K562 (cell line): ENCODE results near the gene SS18L1. TPM values are rescaled to one million over a fixed set of nuclear protein-coding genes. Genes with fewer than 3 reads are reported as not detected.
A peak's percentile ranks its signal among the peaks of the same experiment; 100 is the strongest.

ENCODE experiments used
- ATAC-seq: fragments of 200-7000 bp; cut with Tn5 transposase; 3 replicates; pipeline ENCODE4 v1.9.1; 2020; ENCODE audit warnings: moderate library complexity
- BruUV-seq: library from RNA; stranded (reverse); fragments of 400-500 nt; replicated peaks from 2 replicates; lab custom pipeline; 2021; lab: Mats Ljungman, UMichigan
- CTCF ChIA-PET: fragments of 300-600 bp; formaldehyde crosslinking; extraction: SDS; loops from one replicate; lab custom pipeline; 2021; ENCODE audit warnings: low intra/inter-chr PET ratio; lab: Yijun Ruan, JAX
- POLR2A ChIA-PET: fragments of 300-600, 350-650 bp; sonication (Branson Sonifier 250); formaldehyde crosslinking; extraction: SDS; loops from one replicate; lab custom pipeline; 2021; ENCODE audit warnings: antibody characterized with exemption, inconsistent platforms; lab: Yijun Ruan, JAX
- DNase-seq, 4 experiments: peaks; one replicate each; pipeline versions ENCODE4 v3.0.0 to v3.0.0-alpha.2; 2011 to 2018; ENCODE audit warnings: low spot score in 3 of 4, mixed read lengths in 3 of 4; ENCODE audit errors: extremely low read depth in 1 of 4
- FAIRE-seq: peaks from 2 replicates; lab custom pipeline; 2011; peaks lifted over from hg19 to GRCh38; lab: Jason Lieb, UNC
- H2AFZ ChIP-seq: 2 replicates; pipeline ENCODE4 v1.6.0; 2011; ENCODE audit warnings: low read depth, low read length, control low read depth, inconsistent platforms
- H3K27ac ChIP-seq: fragments of 200-600 bp; 3 replicates; pipeline ENCODE4 v1.8.0; 2011; ENCODE audit warnings: low read depth, mild to moderate bottlenecking, control low read depth, inconsistent platforms, low read length, moderate library complexity, mixed read lengths; ENCODE audit errors: extremely low read depth
- H3K27me3 ChIP-seq, 2 experiments: fragments of 300-600 bp in 1 of 2; 2 replicates in 1 of 2; 3 replicates in 1 of 2; pipeline versions ENCODE4 v1.6.0 to v1.8.0; 2011; ENCODE audit warnings: inconsistent platforms in 2 of 2, low read length in 2 of 2, mild to moderate bottlenecking in 1 of 2, mixed read lengths in 1 of 2, moderate library complexity in 1 of 2; ENCODE audit not compliant: control insufficient read depth in 2 of 2, insufficient read depth in 2 of 2
- H3K36me3 ChIP-seq: fragments of 300-600 bp; 3 replicates; pipeline ENCODE4 v1.8.0; 2011; ENCODE audit warnings: mild to moderate bottlenecking, low read length, inconsistent platforms; ENCODE audit not compliant: control insufficient read depth, insufficient read depth
- H3K4me1 ChIP-seq, 2 experiments: fragments of 200-600 bp in 1 of 2; replicated peaks in 1 of 2; 2 replicates in 1 of 2; 3 replicates in 1 of 2; pipeline versions ENCODE4 v1.5.1 to v1.8.0; 2011; ENCODE audit warnings: inconsistent platforms in 2 of 2, low read length in 2 of 2, mild to moderate bottlenecking in 1 of 2, mixed read lengths in 1 of 2, moderate library complexity in 1 of 2; ENCODE audit not compliant: control insufficient read depth in 2 of 2, insufficient read depth in 2 of 2
- H3K4me2 ChIP-seq: 2 replicates; pipeline ENCODE4 v1.6.1; 2011; ENCODE audit warnings: low read length, control low read depth, inconsistent platforms, mixed read lengths; ENCODE audit not compliant: insufficient read depth
- H3K4me3 ChIP-seq: fragments of 200-600 bp; sonication (generic), shearing (Covaris generic); 2 replicates; pipeline ENCODE4 v1.5.1; 2016; ENCODE audit warnings: control low read depth, inconsistent platforms
- H3K79me2 ChIP-seq: fragments of 200-600 bp; 3 replicates; pipeline ENCODE4 v1.8.0; 2011; ENCODE audit warnings: low read length, inconsistent platforms; ENCODE audit not compliant: control insufficient read depth, insufficient read depth
- H3K9ac ChIP-seq, 2 experiments: 2 replicates each; pipeline versions ENCODE4 v1.6.0 to v1.6.1; 2011; ENCODE audit warnings: low read depth in 2 of 2, low read length in 2 of 2, control low read depth in 1 of 2, inconsistent platforms in 1 of 2, mild to moderate bottlenecking in 1 of 2, mixed read lengths in 1 of 2; ENCODE audit not compliant: insufficient read depth in 1 of 2
- H3K9me1 ChIP-seq: one replicate; pipeline ENCODE4 v1.6.0; 2011; ENCODE audit warnings: inconsistent platforms, mild to moderate bottlenecking, low read length, moderate library complexity; ENCODE audit not compliant: control insufficient read depth, insufficient read depth
- H3K9me3 ChIP-seq: replicated peaks from 2 replicates; pipeline ENCODE4 v1.5.1; 2011; ENCODE audit warnings: low read depth, low read length, inconsistent platforms; ENCODE audit not compliant: control insufficient read depth, insufficient read depth
- H4K20me1 ChIP-seq: replicated peaks from 2 replicates; pipeline ENCODE4 v1.6.1; 2011; ENCODE audit warnings: low read length, inconsistent platforms, mixed read lengths; ENCODE audit not compliant: control insufficient read depth, insufficient read depth
- CHD7 ChIP-seq: fragments of 200-600 bp; sonication (generic); IDR thresholded peaks from one replicate; pipeline ENCODE4 v1.6.1; 2012; ENCODE audit warnings: mild to moderate bottlenecking, low read depth, low read length, inconsistent platforms
- HNRNPH1 ChIP-seq: fragments of 200-400 bp; formaldehyde crosslinking; optimal IDR thresholded peaks from 2 replicates; pipeline ENCODE3; 2017; ENCODE audit warnings: low read depth, mild to moderate bottlenecking, low read length, moderate library complexity
- LARP7 ChIP-seq: fragments of 450-650 bp; IDR thresholded peaks from 2 replicates; pipeline ENCODE4 v1.6.1; 2016
- MTA2 ChIP-seq: fragments of 450-650 bp; IDR thresholded peaks from 2 replicates; pipeline ENCODE4 v1.6.1; 2016; ENCODE audit warnings: low read depth
- RAD51 ChIP-seq: fragments of 450-650 bp; IDR thresholded peaks from 2 replicates; pipeline ENCODE4 v1.7.1; 2016; ENCODE audit warnings: low read depth, mild to moderate bottlenecking, borderline replicate concordance
- USF2 ChIP-seq: sonication (generic); formaldehyde crosslinking; IDR thresholded peaks from 2 replicates; pipeline ENCODE4 v1.5.0; 2020; ENCODE audit warnings: missing genetic modification reagents
- ZNF316 ChIP-seq: fragments of 450-650 bp; IDR thresholded peaks from 2 replicates; pipeline ENCODE4 v1.6.1; 2016
- WGBS: fragments of 100-300 bp; shearing (Covaris generic); methylation state at CpG from one replicate; pipeline ENCODE4 v1.1.6; 2016; ENCODE audit warnings: low coverage, mixed read lengths; ENCODE audit not compliant: insufficient coverage; ENCODE audit errors: missing lambda C conversion rate; 5-methylcytosine and 5-hydroxymethylcytosine counted together
- in situ Hi-C: fragments of 300-500 bp; cut with MboI; formaldehyde crosslinking; loops from 4 replicates; pipeline ENCODE4 v1.15.0; 2018; ENCODE audit warnings: inconsistent platforms, mixed read lengths
- intact Hi-C: fragments of 100-400 bp; cut with micrococcal nuclease; formaldehyde crosslinking; loops from 2 replicates; pipeline ENCODE4 v1.14.2; 2022
- polyA plus RNA-seq, 8 experiments: library from polyadenylated mRNA; depleted of rRNA in 4 of 8; stranded (reverse) in 5 of 8; unstranded in 3 of 8; fragments of >200 nt; fragmentation: Nextera tagmentation in 2 of 8; fragmentation: Illumina TruSeq in 1 of 8; extraction: Ambion mirVana in 2 of 8; extraction: Trizol in 1 of 8; gene quantifications; 2 replicates each; pipeline versions ENCODE4 v1.2.1 to v1.2.3, GENCODE V29; 2011 to 2014; ENCODE audit warnings: inconsistent platforms in 1 of 8, missing spikeins in 1 of 8
- total RNA-seq, 7 experiments: library from RNA; depleted of rRNA in 6 of 7; stranded (reverse); fragments of >200 nt in 6 of 7; fragmentation: Illumina TruSeq in 2 of 7; extraction: Trizol in 2 of 7; gene quantifications; 2 replicates each; pipeline versions ENCODE4 v1.2.1 to v1.2.3, GENCODE V29; 2011 to 2021; ENCODE audit warnings: low replicate concordance in 1 of 7
- TF ChIP-seq, protein P1 (sequence below): fragments of 250-450 bp; sonication (Bioruptor Pico); IDR thresholded peaks from 2 replicates; pipeline ENCODE4 v1.4.0; 2020

SS18L1 gene
- total and polyA plus RNA-seq, 9 of the 15 experiments (the other 6 are each of a cell fraction or from before 2014, with no cell fraction given), result 2.7 to 28.3 (median 15.1) TPM

DNA sequence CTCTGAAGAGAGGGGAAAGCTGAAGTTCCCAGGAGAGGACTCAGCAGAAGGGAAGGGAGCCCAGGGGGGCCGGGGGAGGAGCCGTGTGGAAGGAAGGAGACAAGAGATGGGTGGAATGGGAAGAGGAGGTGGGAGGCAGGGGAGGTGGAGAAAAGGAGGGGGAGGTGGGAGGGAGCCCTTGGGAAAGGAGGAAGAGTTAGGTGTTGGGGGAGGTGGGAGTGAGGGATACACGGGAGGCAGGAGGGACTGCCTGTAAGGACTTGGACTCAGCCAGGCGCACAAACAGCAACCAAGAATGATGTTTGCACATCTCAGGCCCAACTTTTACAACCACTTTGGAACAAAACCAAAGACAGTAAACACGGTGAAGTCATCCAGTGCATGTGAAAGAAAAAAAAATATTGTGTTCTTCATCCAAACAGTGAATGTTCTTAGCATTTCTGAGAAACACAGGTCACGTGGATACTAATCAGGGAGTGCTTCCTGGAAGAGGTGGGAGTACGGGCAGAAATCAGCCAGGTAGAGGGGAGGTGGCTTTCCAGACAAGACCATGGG lies 38.7 kb upstream of the SS18L1 start:
- no peaks in the 10 kb centered on the region for H3K79me2 ChIP-seq
- no peak overlapping the region for H3K4me3 ChIP-seq
- intact Hi-C loops (no loop called here), in situ Hi-C loops (no loop called here)
- no peak overlapping the region for H3K9ac ChIP-seq
- WGBS, result 0% methylated on average over 3 of the region's 7 CpGs
- CTCF ChIA-PET, result no interaction called here
- H3K27ac ChIP-seq, result no peak overlapping the region
- H3K27me3 ChIP-seq, result peaks cover 23 to 52% of the 10 kb centered on the region in 2 experiments
- peaks cover 0 to 17% of the 10 kb centered on the region in 2 experiments; a peak in 3 of 5 replicates for H3K4me1 ChIP-seq
- H2AFZ ChIP-seq, result no peak overlapping the region
- POLR2A ChIA-PET, result no interaction called here
- no peak overlapping the region for H3K4me2 ChIP-seq
- no peaks in the 10 kb centered on the region for H3K36me3 ChIP-seq
- H4K20me1 ChIP-seq, result no peaks in the 10 kb centered on the region
- no peaks in the 10 kb centered on the region for H3K9me1 ChIP-seq
- no peak for ATAC-seq
- no peak for FAIRE-seq
- DNase-seq, result no peak
- BruUV-seq, result no TSS peak
- peaks cover 5% of the 10 kb centered on the region for H3K9me3 ChIP-seq
- no peak for TF ChIP-seq ZNF316
- peak; percentile 36; the same call in 1 of the 2 replicates for TF ChIP-seq RAD51
- TF ChIP-seq, protein P1, sequence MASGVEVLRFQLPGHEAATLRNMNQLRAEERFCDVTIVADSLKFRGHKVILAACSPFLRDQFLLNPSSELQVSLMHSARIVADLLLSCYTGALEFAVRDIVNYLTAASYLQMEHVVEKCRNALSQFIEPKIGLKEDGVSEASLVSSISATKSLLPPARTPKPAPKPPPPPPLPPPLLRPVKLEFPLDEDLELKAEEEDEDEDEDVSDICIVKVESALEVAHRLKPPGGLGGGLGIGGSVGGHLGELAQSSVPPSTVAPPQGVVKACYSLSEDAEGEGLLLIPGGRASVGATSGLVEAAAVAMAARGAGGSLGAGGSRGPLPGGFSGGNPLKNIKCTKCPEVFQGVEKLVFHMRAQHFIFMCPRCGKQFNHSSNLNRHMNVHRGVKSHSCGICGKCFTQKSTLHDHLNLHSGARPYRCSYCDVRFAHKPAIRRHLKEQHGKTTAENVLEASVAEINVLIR, result no peak
- TF ChIP-seq CHD7, result no peak
- no peak for TF ChIP-seq LARP7
- no peak for TF ChIP-seq MTA2
- no peak for TF ChIP-seq HNRNPH1
- TF ChIP-seq USF2, result peak; percentile 28; the same call in 1 of the 2 replicates
